GM20431 (cell line): ENCODE data around the gene CFAP107.
"Not testable (repeated sequence)": the region's sequence is repeated elsewhere in the genome, so short reads cannot be mapped to it uniquely, and the experiment has no call there.

ENCODE experiments used
- in situ Hi-C: fragments of 300-500 bp; cut with MseI, MboI; formaldehyde crosslinking; loops from one replicate; pipeline ENCODE4 v1.15.0; 2020; ENCODE audit warnings: low sequenced_read_pairs; ENCODE audit not compliant: unreplicated experiment

Gene CFAP107

GRCh38 chr1:12745992-12746323 is at the start of gene CFAP107:
Gene CFAP107 (plus strand): TSS chr1:12746200. CDS start chr1:12746431, 231 bp downstream.
- in situ Hi-C loops, result loop anchor here (25.0 kb wide), 1 partner anchor 491 kb away; the partner anchor contains the start of gene PRAMEF18

GRCh38 chr1:12696658-12697057 is 49.3 kb upstream of the CFAP107 start:
- in situ Hi-C loops, result no loop called here

GRCh38 chr1:12697397-12697796 is 48.6 kb upstream of the CFAP107 start:
- in situ Hi-C loops, result no loop called here

GRCh38 chr1:12703821-12704451 is 42.1 kb upstream of the CFAP107 start:
- in situ Hi-C loops, result no loop called here

GRCh38 chr1:12706061-12706460 is 39.9 kb upstream of the CFAP107 start:
- in situ Hi-C loops, result no loop called here

- in situ Hi-C loops, result no loop called here
Observed at GRCh38 chr1:12708396-12709090, 37.5 kb upstream of the CFAP107 start.

GRCh38 chr1:12709091-12709491 is 36.9 kb upstream of the CFAP107 start:
- in situ Hi-C loops, result no loop called here

GRCh38 chr1:12709696-12710095 is 36.3 kb upstream of the CFAP107 start:
- in situ Hi-C loops, result no loop called here

- in situ Hi-C loops, result no loop called here
Observed at GRCh38 chr1:12711536-12711935, 34.5 kb upstream of the CFAP107 start.

- in situ Hi-C loops, result no loop called here
Observed at GRCh38 chr1:12712076-12712475, 33.9 kb upstream of the CFAP107 start.

GRCh38 chr1:12712929-12713328 is 33.1 kb upstream of the CFAP107 start:
- in situ Hi-C loops, result no loop called here

GRCh38 chr1:12713651-12714050 is 32.3 kb upstream of the CFAP107 start:
- in situ Hi-C loops, result not testable (repeated sequence)

GRCh38 chr1:12714710-12715475 is 31.1 kb upstream of the CFAP107 start:
- in situ Hi-C loops, result no loop called here

- in situ Hi-C loops, result no loop called here
Observed at GRCh38 chr1:12715896-12716437, 30.0 kb upstream of the CFAP107 start, which contains the start of gene AADACL3. Gene AADACL3 (plus strand): TSS chr1:12716110. CDS start chr1:12716177, 67 bp downstream.

- in situ Hi-C loops, result no loop called here
Observed at GRCh38 chr1:12717301-12717838, 28.6 kb upstream of the CFAP107 start.

- in situ Hi-C loops, result no loop called here
Observed at GRCh38 chr1:12722626-12723025, 23.4 kb upstream of the CFAP107 start.

- in situ Hi-C loops, result loop anchor here (25.0 kb wide), 1 partner anchor 509 kb away; the partner anchor contains the start of gene PRAMEF18
Observed at GRCh38 chr1:12728391-12728790, 17.6 kb upstream of the CFAP107 start.

- in situ Hi-C loops, result loop anchor here (25.0 kb wide), 1 partner anchor 507 kb away; the partner anchor contains the start of gene PRAMEF18
Observed at GRCh38 chr1:12730156-12730555, 15.8 kb upstream of the CFAP107 start.

- in situ Hi-C loops, result loop anchor here (25.0 kb wide), 1 partner anchor 506 kb away; the partner anchor contains the start of gene PRAMEF18
Observed at GRCh38 chr1:12731084-12731483, 14.9 kb upstream of the CFAP107 start.

GRCh38 chr1:12734651-12735050 is 11.3 kb upstream of the CFAP107 start:
- in situ Hi-C loops, result loop anchor here (25.0 kb wide), 1 partner anchor 503 kb away; the partner anchor contains the start of gene PRAMEF18
